Measurements from ENCODE around the gene MT3.

Gene MT3

GRCh38 chr16:56561126-56561525 lies 28.2 kb upstream of the MT3 start:
- DNase-seq (ENCODE audit: low read depth): no peak

GRCh38 chr16:56564793-56565477 lies 24.4 kb upstream of the MT3 start, which contains the start of gene MT4:
Gene MT4 (plus strand): TSS chr16:56565073. CDS start chr16:56565129, 56 bp downstream.
- DNase-seq (ENCODE audit: low read depth): no peak
- no peak within 1 kb of the TSS for H3K4me3 ChIP-seq (ENCODE audit: low read length)
- no peak for TF ChIP-seq CTCF (conservative IDR thresholded peaks at IDR 0.05; ENCODE audit: low read length)

More at GRCh38 chr16:56561126-56561525, 28.2 kb upstream of the MT3 start:
- no peak overlapping the region for H3K4me3 ChIP-seq (ENCODE audit: low read length)
- no peak for TF ChIP-seq CTCF (conservative IDR thresholded peaks at IDR 0.05; ENCODE audit: low read length)

GRCh38 chr16:56569971-56570370 lies 19.4 kb upstream of the MT3 start:
- DNase-seq (ENCODE audit: low read depth): no peak
- no peak for TF ChIP-seq CTCF (conservative IDR thresholded peaks at IDR 0.05; ENCODE audit: low read length)
- no peak overlapping the region for H3K4me3 ChIP-seq (ENCODE audit: low read length)

GRCh38 chr16:56571525-56571924 lies 17.8 kb upstream of the MT3 start:
- no peak for TF ChIP-seq CTCF (conservative IDR thresholded peaks at IDR 0.05; ENCODE audit: low read length)
- no peak overlapping the region for H3K4me3 ChIP-seq (ENCODE audit: low read length)
- DNase-seq (ENCODE audit: low read depth): no peak

- H3K4me3 ChIP-seq (ENCODE audit: low read length): no peak overlapping the region
- no peak for DNase-seq (ENCODE audit: low read depth)
- TF ChIP-seq CTCF (conservative IDR thresholded peaks at IDR 0.05; ENCODE audit: low read length): no peak
These were observed 14.7 kb upstream of the MT3 start for GRCh38 chr16:56574625-56575024.

- peak; percentile 80 for TF ChIP-seq CTCF (conservative IDR thresholded peaks at IDR 0.05; ENCODE audit: low read length)
- H3K4me3 ChIP-seq (ENCODE audit: low read length): no peak overlapping the region
- peak; percentile 55 for DNase-seq (ENCODE audit: low read depth)
These were observed 12.6 kb upstream of the MT3 start for GRCh38 chr16:56576585-56577299.

GRCh38 chr16:56577300-56577625 lies 12.1 kb upstream of the MT3 start:
- no peak for DNase-seq (ENCODE audit: low read depth)
- H3K4me3 ChIP-seq (ENCODE audit: low read length): no peak overlapping the region
- no peak for TF ChIP-seq CTCF (conservative IDR thresholded peaks at IDR 0.05; ENCODE audit: low read length)
